ENCODE data around the gene ANKS4B.
"Not testable (repeated sequence)": the region's sequence is repeated elsewhere in the genome, so short reads cannot be mapped to it uniquely, and the experiment has no call there.

The ANKS4B gene

GRCh38 chr16:21289789-21290188 lies 56.3 kb downstream of the ANKS4B start:
- not testable (repeated sequence) for DNase-seq (ENCODE audit: low spot score)

DNA sequence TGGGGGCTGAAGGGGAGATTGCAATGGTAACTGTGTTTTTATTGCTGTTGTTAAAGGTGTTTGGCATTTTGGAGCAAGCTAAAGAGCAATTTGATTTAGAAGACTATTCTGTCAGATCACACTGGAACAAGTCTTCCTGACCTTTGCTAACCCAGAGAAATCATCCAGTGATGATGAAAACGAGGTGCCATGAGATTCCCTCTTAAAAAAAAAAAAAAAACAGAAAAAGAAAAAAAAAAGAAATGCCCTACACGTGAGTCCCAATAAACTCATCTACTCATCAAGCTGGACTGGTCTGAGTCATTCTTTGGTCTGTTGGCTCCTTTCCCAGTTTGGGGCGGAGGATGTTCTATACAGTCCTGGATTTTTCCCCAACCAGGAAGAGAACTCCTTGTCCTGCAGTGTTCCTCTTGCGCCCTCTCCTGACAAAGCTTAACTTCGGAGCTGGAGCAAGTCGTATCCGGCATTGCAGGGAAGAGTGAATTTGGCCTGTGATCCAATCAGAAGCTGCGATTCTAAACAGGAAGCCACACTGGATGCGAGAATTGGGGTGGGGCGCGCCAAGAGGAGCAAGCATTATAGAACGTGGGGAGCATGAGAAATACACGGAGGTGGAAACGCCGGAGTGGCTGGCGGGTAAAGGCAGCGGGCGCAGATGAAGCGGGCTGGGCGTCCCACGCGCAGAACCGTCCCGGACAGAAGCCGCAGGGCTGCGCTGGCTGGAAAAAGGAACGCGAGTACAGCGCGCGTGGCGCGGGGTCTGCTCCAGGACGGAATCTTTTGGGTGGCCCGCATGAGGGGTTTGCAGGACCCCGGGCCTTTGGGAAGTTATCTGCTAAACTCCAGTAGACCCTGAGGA lies 67.0 kb downstream of the ANKS4B start:
- DNase-seq (ENCODE audit: low spot score): peak; percentile 91

- peak; percentile 73 for DNase-seq (ENCODE audit: low spot score)
Measured at GRCh38 chr16:21301168-21301894, 67.8 kb downstream of the ANKS4B start.

DNA sequence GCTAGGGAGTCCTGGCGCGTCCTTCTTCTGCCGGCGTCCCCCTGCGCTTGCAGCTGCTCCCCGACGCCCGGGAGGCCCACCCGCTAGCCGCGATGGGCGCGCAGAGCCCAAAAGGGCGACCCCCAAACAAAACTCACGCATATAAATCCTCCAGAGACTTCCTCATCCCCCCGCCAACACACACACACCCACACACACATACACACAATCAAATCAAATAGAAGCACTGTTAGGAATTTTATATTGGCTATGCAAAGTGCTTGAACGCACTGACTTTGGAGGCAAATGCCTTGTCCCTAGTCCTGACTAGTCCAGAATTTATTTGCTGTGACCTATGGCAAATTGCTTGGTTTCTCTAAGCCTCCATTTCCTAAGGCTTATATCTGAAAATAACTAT lies 68.4 kb downstream of the ANKS4B start:
- no peak for DNase-seq (ENCODE audit: low spot score)

- no peak for DNase-seq (ENCODE audit: low spot score)
Measured at GRCh38 chr16:21302454-21302853, 69.0 kb downstream of the ANKS4B start.

DNA sequence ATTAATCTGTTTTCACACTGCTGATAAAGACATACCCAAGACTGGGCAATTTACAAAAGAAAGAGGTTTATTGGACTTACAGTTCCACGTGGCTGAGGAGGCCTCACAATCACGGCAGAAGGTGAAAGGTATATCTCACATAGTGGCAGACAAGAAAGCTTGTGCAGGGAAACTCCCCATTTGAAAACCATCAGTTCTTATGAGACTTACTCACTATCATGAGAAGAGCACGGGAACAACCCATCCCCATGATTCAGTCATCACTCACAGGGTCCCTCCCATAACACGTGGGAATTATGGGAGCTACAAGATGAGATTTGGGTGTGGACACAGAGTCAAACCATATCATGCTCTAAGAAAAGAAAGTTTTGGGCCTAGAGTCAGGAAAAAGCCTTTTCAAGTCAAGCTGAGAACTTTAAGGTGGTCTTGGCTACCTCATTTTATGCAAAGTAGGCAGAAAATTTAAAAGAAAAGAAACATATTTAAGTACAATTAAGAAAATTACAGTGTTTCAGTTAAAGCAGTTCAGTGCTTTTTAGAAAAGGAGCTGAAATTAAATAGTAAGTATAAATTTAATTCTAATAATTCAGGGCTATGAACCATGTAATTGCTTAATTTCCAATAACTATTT lies 69.5 kb downstream of the ANKS4B start:
- no peak for DNase-seq (ENCODE audit: low spot score)

All from left forelimb (tissue), 1 donor.